Endometrial microvascular endothelial cells (primary cell): Measurements from ENCODE around the gene HCN2. TPM values are rescaled to one million over a fixed set of nuclear protein-coding genes. Genes with fewer than 3 reads are reported as not detected.

Source experiments
- in situ Hi-C: cut with HindIII; loops from 2 replicates; pipeline ENCODE4 v1.10.0; 2017; ENCODE audit warnings: low sequenced_read_pairs, low pct_unique_long_range_greater_than_20kb; ENCODE audit errors: inconsistent ontology term
- total RNA-seq: library from RNA; depleted of rRNA; stranded (reverse); fragments of >200 nt; gene quantifications from one replicate; pipeline ENCODE4 v1.2.3, GENCODE V29; 2015; ENCODE audit errors: inconsistent ontology term

HCN2 gene
- total RNA-seq: 0.37 TPM

DNA sequence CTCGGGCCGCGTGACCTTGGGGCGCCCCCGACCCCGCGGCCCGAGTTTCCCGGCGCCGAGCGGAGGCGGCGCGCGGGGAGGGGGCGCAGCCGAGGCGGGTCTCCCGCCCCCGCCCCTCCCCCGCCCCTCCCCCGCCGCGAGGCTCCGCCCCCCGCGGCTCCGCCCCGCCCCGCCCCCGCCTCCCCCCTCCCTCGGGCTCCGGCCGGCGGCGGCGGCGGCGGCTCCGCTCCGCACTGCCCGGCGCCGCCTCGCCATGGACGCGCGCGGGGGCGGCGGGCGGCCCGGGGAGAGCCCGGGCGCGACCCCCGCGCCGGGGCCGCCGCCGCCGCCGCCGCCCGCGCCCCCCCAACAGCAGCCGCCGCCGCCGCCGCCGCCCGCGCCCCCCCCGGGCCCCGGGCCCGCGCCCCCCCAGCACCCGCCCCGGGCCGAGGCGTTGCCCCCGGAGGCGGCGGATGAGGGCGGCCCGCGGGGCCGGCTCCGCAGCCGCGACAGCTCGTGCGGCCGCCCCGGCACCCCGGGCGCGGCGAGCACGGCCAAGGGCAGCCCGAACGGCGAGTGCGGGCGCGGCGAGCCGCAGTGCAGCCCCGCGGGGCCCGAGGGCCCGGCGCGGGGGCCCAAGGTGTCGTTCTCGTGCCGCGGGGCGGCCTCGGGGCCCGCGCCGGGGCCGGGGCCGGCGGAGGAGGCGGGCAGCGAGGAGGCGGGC, at the start of gene HCN2:
TSS of gene HCN2 (plus strand) at position 189 of the 703 bp plus-strand sequence. CDS start at position 254, 65 bp downstream.
- in situ Hi-C loops: no loop called here

DNA sequence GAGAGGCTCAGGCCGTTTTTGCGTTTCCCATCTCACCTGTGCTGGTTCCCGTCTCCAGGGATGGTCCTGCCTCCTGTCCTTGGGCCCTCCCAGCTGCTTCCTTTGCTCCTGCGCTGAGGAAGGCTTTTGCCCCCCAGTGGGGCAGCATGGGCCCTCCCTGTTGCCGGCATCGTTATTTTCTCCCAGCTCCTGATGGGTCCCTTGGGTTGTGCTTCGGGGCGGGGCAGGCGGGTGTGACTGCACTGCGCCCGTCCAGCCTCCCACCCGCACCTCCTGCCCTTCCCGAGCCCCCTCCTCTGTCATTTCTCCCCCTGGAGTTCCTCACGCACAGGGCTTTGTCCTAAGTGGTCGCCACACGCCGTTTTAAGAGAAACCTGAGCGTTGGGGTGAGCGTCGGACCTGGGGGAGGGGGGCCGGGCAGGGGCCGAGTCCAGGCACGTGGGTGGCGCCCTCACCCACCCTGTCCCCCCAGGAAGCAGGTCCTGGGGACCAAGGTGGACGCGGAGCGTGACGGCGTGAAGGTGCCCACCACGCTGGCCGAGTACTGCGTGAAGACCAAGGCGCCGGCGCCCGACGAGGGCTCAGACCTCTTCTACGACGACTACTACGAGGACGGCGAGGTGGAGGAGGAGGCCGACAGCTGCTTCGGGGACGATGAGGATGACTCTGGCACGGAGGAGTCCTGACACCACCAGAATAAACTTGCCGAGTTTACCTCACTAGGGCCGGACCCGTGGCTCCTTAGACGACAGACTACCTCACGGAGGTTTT, 48.6 kb upstream of the HCN2 start:
- in situ Hi-C loops: no loop called here

DNA sequence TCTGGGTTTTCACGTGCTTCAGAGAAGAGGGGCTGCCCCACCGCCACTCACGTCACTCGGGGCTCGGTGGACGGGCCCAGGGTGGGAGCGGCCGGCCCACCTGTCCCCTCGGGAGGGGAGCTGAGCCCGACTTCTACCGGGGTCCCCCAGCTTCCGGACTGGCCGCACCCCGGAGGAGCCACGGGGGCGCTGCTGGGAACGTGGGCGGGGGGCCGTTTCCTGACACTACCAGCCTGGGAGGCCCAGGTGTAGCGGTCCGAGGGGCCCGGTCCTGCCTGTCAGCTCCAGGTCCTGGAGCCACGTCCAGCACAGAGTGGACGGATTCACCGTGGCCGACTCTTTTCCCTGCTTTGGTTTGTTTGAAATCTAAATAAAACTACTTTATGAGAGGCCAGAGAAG, 48.0 kb upstream of the HCN2 start:
- in situ Hi-C loops: no loop called here

DNA sequence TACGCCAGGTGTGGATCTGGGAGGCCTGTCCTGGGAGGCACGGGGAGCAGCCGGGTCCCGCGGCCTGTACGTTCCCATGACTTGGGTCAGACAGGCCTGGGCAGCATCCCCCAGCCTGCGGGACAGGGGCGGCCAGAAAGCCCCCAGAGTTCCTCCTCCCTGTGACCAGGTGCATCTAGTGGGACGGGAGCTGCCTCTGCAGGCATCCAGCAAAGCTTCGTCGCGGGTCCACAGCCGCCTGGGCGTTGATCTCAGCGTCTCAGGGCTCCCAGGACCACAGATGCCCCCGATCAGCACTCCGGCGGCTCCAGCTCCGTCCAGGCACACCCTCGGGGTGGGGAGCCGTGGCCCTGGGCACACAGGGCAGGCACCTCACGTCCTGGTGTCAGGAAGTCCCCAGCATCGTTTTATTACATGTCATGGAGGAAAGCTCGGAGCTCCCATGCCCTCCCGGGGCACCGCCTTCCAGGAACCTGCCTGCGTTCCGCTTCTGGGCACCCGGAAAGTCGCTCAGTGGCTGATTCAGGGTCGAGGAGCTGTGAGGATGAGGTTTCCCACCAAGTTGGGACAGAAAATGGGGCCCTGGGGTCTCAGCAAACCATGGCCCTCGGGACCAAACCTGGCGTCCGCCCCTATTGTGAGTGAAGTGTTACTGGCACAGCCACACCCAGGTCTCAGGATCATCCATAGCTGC, 47.4 kb upstream of the HCN2 start:
- in situ Hi-C loops: no loop called here

DNA sequence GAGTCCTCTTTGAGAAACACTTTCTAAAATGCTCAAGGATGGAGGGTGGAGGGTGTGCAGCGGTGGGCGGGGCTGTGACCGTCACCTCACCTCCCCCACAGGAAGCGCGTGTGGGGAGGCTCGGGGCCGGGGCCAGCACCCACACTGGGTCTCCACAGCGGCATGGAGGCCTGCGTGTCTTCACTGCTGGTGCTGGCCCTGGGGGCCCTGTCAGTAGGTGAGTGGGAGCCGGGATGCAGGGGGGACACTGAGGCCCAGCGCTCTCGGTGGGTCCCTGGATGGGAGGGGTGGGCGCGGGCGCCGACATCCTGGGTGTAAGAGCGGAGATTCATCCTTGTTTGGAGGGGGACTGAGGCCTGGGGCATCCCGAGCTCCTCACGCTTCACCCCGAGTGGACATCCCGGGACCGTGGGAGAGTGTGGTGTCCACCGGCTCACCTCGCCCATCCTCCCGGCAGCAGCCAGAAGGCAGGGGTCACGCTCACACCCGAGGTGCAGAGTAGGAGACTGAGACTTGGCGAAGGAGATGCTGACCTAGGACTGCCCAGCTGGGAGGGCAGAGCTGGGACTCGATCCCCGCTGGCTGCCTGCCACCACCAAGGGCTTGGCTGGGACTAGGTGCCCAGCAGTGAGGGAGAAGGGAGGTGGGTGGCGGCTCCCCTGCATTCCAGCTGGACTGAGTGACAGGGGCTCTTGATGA, 45.6 kb upstream of the HCN2 start, which contains the start of gene GZMM:
TSS of gene GZMM (plus strand) at position 144 of the 699 bp plus-strand sequence. CDS start at position 163, 19 bp downstream.
- in situ Hi-C loops: no loop called here

DNA sequence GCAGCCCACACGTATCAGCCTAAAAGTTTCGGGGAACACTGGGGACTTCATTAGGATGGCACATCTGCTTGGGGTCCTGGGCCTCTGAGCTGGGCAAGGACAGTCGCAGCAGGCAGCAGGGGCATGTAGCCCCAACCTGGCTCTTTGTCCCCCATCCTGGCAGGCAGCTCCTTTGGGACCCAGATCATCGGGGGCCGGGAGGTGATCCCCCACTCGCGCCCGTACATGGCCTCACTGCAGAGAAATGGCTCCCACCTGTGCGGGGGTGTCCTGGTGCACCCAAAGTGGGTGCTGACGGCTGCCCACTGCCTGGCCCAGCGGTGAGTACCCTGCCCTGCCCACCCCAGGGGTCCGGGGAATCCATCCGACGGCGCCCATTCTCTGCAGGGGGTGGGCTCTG, 42.6 kb upstream of the HCN2 start:
- in situ Hi-C loops: no loop called here

DNA sequence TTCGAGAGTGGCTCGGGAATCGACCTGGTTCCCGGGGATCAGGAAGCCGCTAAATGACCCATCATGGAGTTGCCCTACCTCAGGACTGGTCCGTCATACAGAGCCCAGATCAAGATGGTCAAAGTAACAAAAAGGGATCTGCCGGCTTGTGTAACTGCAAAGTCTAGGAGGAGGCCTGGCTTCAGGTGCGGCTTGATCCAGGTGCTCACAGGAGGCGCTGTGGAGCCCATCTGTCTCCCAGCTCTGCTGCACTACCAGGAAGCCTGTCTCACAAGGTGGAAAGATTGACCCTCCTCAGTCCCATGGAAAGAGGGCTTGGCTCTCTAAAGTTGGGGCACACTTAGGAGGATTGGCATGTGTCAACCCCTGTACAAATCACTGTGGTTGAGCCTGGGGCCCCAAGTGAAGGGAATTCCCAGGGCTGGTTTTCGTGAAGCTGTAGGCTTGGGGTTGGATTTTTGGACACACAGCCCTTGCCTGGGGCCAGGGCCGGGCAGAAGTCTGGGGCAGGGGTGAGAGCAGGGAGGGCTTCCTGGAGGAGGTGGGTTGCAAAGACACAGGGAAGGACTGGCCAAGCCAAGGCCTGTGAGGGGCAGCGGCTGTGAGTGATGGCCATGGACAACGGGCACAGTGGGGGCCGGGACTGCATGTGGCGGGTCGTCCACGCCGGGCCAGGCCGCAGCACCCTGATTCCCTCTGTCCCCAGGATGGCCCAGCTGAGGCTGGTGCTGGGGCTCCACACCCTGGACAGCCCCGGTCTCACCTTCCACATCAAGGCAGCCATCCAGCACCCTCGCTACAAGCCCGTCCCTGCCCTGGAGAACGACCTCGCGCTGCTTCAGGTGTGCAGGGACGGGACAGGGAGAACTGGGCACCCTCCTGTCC, 41.6 kb upstream of the HCN2 start:
- in situ Hi-C loops: no loop called here

DNA sequence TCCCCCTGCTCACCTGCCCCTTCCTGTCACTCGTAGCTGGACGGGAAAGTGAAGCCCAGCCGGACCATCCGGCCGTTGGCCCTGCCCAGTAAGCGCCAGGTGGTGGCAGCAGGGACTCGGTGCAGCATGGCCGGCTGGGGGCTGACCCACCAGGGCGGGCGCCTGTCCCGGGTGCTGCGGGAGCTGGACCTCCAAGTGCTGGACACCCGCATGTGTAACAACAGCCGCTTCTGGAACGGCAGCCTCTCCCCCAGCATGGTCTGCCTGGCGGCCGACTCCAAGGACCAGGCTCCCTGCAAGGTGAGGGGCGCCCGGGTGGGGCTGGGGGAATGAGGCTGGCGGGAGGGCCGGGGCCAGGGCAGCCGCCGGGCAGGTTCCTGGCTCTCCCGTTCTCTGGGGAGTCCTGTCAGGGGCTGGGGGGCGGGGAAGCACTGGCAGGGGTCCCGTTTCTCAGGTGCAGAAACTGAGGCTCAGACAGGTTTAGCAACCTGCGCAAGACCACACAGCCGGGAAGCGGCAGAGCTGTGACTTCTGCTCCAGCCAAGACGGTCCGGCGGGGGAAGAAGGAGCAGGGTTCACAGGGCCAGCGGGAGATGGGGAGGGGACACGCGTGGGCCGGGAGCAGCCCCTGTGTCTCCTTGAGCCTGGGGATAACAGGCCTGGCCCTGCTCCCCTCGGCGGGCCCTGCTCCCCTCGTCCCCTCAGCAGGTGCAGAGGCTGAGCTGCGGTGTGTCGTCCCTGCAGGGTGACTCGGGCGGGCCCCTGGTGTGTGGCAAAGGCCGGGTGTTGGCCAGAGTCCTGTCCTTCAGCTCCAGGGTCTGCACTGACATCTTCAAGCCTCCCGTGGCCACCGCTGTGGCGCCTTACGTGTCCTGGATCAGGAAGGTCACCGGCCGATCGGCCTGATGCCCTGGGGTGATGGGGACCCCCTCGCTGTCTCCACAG, 40.5 kb upstream of the HCN2 start:
- in situ Hi-C loops: no loop called here

DNA sequence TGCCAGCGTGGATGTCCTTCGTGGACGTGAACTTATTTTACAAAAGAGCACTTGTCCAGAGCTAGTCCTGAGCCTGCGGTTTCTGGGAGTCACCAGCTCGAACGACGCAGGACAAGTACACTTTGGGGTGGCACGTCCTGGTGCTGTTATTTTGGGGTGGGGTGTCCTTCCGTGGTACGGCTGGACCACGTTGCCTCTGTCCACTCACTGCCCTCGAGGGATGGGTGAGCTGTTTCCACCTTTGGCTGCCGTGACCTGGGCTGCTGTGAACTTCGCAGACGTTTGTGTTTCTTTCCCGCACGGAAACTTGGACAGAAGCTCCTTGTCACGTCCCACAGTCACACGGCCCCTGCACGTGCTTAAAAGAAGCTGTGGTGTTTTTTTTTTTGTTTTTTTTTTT, 34.9 kb upstream of the HCN2 start:
- in situ Hi-C loops: no loop called here

DNA sequence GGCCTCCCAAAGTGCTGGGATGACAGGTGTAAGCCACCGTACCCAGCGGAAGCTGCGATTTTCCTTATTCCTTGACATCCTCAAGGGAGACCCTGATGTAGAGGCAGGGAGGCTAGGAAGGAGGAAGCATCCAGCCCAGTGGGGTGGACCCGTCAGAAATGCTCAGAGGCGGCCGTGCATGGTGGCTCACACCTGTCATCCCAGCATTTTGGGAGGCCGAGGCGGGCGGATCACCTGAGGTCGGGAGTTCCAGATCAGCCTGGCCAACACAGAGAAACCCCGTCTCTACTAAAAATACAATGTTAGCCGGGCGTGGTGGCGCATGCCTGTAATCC, 34.2 kb upstream of the HCN2 start:
- in situ Hi-C loops: no loop called here

DNA sequence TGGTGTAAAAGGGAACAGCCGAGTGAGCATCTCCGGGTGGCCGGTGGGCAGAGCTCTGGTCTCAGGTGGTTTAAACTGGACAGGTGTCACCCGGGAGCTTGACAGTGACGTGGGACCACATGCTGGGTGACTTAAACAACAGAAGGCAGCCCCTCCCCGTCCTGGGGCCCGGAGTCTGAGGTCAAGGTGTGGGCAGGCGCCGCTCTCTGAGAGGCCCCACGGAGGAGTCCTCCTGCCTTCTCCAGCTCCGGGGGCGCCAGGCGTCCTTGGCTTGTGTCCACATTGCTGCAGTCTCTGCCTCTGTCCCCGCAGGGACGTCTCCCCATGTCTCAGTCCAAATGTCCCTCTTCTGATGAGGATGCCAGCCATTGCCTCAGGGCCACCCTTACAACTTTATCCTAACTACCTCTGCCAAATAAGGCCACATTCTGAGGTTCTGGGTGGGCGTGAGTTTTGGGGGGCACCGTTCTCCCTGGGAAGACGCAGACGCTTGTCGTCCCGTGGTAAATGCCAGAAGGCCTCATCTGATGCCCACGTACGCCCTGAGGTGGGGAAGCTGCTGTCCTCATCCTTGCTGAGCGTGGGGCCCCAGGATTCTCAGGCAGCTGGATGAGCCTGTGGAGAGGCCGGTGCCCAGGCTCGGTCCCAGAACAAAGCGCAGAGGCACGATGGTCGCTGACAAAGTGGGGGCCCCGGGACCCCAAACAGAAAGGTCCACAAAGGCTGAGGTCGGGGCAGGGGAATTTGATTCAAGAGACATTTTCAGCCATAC, 32.9 kb upstream of the HCN2 start:
- in situ Hi-C loops: no loop called here

DNA sequence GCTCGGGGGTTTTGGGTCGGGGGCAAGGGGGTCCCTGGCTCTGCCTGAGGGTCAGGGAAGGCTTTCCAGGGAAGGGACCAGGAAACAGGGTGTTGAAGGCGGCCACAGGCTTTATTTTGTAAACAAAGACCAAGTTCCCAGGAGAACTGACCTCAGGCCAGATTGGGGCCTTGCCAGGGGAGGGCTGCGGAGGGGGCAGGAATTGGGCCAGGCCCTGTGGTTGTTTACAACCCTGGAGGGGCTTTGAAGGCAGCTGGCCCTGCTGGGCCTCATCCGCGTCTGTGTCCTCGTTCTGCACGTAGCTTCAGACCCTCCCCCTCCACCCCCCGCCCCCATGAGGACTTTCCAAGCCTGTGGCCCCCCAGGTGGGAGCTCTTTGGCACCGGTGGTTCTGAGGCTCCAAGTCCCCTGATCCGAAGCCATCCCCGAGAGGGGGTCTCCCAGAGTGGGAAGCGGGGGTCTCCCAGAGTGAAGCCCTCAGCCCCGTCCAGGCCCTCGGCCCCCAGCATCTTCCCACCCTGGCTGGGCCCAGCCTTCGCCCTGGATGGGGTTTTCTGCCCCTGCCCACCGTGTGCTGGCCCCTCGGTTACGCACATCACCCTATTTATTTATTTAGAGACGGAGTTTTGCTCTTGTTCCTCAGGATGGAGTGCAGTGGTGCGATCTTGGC, 30.8 kb upstream of the HCN2 start:
- in situ Hi-C loops: no loop called here

DNA sequence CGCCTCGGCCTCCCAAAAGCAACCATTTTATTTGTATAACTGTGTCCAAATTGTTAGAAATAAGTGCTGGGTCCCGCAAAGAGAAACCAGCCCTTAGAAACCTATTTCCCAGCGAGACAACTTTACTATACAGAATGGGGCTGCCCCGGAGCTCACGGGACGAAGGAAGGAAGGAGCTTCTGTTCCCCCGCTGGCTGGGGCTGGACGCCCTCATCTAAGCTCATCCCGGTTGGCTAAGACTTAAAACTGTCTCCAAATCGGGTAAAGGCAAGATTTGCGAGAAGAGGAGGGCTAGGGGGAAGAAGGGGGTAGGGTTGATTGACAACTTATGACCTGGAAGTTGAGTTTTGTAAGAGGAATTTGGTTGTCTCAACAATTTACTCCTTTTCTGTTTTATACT, 29.6 kb upstream of the HCN2 start:
- in situ Hi-C loops: no loop called here

DNA sequence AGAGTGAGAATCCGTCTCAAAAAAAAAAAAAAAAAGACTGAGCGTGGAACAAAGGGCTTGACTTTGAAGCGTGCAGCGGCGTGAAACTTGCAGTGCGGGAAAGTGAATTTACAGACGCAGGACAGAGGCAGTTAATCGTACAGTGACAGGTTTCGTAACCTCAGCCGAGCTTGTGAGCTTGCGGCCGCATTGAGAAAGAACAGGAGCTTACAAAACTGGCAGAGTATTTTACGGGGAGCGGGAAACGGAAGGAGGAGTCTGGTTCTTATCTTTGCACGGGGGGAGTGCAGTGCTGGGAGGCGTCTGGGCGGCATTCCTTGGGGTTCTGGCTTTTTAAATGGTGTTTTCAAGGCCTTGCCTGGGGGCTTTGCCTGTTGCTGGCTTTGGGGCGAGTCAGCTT, 23.3 kb upstream of the HCN2 start:
- in situ Hi-C loops: no loop called here

DNA sequence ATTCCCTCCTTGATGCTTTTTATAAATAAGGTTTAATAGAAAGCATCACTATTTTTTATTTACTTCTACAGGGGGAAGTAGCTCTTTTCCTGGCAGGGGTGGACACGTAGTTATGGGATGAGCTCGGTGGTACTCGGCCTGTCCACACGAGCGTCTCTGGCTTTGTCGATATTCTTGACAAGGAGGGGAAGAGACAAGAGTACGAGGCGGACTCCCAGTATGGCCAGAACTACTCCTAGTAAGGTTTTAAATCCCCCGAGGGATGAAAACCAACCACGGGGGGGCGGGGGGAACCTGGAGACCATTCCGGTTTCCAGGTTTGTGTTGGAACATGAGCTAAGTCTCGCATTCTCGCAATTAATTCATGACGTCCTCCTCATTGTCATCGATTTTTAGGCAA, 22.8 kb upstream of the HCN2 start:
- in situ Hi-C loops: no loop called here

DNA sequence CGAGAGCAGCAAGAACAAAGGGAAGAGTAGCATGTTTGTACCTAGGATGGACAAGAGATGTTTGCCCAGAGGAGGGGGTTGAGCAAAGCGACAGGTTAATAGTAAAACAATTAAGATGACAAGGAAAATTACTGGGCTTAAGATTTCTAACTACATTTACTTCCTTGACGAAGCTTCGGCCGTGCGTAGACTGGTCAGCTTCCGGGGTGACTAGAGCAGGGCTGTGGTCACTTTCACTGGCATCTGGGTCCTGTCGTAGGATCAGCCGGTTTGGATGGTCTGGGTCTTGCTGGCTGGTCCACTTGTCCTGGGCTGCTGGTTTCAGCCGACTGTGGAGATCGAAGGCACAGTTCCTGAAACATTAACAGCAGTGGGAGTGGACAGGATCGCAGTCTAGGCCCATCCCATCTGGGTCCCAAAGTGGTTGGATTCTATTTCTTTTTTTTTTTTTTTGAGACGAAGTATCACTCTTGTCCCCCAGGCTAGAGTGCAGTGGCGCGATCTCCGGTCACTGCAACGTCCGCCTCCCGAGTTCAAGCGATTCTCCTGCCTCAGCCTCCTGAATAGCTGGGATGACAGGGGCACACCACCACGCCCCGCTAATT, 22.3 kb upstream of the HCN2 start:
- in situ Hi-C loops: no loop called here
